ENCODE results near the gene RNU1-2.
"Not testable (repeated sequence)": the region's sequence is repeated elsewhere in the genome, so short reads cannot be mapped to it uniquely, and the experiment has no call there.

RNU1-2 gene

DNA sequence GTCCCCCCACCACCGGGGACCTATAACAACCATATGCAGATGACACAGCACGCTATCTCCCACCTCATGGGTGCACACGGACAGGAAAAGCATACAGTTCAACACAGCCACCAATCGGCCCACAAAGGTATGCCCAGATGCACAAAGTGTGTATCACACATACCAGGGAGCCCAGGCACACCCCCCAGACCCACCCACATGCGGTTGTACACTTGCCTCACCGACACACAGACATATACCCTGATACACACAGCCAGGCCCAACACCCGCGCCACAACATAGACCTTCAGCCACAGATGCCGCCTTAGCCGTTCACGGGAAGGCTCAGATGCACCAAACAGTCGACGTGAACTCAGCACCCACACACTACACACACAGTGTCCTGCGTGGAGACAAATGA, 31.5 kb downstream of the RNU1-2 start:
- no peak for DNase-seq

DNA sequence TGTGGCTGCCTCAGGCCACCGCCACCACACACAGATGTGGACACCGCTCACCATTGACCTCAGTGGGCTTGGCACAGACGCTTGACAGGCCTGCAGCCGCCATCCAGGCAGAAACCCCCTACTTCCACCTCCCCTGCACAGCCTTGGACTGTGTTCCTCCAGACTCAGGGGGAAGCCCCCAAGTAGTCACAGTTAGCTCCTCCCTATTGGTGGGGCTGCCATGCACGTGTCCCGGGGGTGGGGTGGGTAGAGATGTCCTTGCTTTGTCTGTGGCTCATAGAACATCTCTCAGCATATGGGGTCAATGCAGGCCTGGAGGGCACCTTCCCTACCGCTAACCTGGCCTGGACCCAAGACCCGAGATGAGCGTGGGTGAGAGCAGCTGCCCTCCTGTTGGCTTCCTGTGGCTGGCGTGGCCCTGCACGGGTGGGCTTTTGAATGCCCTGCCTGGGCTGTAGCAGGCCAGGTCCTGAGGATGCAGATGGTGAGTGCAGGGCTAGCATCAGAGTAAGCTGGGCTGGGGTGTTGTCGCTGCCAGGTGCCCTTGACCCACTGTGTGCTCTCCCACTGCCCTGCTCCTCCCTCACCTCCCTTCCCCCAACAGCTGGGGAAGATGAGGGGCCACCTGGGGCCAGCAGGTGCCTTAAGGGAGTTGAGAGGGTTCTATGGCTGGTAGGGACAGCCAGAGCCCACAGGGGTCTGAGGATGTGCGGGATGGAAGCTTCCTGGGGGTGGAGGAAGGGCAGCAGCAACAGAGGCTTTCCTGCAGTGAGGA, 32.1 kb downstream of the RNU1-2 start:
- DNase-seq, result no peak

DNA sequence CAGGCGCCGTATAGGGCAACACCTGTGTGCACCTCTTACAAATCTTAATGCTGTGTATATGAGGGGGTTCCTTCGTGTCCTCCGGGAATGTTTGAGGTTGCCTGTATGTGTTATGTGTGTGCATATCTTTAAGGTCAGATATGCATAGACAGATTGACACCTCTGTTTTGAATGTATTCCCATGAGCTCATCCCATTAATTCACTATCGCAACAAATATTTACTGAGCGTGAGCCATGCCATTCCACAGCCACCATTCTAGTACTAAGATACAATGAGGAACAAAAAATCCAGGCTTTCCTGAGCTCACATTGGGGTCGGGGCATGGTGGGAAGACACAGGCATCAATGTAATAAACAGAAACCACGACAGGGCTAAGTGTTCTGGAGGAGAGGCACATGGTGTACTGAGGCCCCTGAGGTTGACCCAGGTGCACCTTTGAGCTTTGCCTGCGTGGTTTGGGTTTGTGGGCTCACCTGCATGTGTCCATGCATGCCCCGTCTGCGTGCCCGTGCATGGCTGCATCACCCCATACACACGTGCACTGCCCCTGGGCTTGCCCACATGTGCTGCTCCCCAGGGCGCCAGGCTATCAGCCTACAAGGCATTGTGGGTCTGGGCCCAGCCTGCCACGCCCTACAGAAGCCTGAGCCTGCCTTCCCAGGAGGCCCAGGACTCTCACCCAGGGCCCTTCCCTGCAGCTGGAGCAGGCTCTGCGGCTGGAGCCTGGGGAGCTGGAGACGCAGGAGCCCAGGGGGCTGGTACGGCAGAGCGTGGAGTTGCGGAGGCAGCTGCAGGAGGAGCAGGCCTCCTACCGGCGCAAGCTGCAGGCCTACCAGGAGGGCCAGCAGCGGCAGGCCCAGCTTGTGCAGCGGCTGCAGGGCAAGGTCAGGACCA, 33.6 kb downstream of the RNU1-2 start:
- DNase-seq, result not testable (repeated sequence)

DNA sequence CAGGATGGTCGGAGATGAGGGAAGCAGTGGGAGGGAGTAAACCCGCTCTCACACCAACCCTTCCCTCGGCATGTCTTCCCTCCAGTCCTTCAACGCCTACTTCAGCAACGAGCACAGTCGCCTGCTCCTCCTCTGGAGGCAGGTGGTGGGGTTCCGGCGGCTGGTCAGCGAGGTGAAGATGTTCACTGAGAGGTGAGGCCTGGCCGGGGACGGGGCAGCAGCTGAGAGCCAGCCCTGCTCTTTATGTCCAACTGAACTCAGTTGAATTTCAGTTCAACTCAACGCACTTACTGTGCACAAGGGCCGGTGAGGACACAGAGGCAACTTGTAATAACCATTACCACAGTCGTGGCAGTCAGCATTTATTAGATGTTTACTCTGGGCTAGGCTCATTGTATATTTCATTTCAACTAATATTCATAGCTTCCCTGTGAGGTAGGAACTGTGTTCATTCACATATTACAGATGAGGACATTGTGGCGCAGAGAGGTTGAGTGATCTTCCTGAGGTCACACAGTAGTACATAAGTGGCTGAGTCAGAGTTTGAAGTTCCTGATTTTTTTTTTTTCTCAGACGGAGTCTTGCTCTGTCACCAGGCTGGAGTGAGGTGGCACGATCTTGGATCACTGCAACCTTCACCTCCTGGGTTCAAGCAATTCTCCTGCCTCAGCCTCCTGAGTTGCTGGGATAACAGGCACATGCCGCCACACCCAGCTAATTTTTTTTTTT, 35.6 kb downstream of the RNU1-2 start:
- not testable (repeated sequence) for DNase-seq

DNA sequence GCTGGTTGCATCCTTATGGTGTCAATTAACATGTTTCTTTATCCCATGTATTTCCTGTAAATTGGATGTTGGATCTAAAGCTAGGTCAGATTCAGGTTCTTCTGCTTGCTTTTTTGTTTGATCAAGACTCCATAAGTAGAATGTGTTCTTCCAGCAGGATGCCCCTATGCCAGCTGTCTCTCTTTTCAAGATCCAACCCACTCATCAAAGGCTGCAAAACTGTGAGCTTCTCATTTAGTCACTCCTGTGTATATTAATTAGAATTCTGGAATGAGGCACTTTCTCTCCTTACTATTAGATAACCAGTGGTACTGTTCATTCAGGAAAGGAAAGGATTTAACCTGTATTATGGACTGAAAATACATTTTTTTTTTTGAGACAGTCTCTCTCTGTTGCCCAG, 38.2 kb downstream of the RNU1-2 start:
- not testable (repeated sequence) for DNase-seq

DNA sequence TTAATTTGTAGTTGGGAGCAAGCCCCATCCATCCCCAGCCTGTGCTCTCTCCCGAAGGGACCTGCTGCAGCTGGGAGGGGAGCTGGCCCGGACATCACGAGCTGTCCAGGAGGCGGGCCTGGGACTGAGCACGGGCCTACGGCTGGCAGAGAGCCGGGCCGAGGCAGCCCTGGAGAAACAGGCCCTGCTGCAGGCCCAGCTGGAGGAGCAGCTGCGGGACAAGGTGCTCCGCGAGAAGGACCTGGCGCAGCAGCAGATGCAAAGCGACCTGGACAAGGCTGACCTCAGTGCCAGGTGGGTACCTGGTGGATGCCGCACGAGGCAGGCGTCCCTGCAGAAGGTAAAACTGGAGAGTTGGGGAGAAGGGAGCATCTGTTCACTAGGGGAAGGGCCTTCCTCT, 40.8 kb downstream of the RNU1-2 start:
- DNase-seq, result not testable (repeated sequence)

DNA sequence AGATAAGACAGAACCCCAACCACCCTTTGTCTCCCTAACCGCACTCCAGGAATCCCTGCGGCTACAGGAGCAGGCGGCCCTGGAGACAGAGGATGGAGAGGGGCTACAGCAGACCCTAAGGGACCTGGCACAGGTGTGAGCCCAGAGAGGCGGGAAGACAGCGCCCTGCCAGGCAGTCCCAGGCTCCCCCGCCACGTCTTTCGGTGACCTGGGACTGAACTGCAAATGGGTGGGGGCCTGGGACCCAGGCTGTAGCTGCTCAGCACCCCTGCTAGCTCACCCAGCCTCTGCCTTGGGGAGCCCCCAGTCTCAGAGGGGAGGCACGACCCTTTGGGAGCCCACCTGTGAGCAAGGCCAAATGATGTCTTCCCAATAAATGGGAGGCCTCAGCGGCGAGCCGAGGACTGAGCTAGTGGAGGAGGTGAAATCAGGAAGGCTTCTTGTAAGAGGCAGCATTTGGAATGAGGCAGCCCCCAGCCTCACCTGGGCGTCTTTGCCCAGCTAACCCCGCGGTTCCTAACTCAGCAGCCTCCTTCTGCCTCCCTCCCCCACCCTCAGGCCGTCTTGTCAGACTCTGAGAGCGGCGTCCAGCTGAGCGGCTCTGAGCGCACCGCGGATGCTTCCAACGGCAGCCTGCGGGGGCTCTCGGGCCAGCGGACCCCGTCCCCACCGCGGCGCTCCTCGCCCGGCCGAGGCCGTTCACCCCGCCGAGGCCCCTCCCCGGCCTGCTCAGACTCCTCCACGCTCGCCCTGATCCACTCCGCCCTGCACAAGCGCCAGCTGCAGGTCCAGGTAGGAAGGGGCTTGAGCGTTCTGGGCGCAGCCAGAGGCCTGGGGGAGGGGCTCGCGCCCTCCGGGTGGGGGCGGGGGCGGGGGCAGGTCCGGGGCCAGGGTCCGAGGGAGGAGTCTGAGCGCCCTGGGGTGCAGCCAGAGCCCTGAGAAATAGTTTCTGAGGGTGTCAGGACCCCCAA, 42.9 kb downstream of the RNU1-2 start:
- DNase-seq, result no peak

DNA sequence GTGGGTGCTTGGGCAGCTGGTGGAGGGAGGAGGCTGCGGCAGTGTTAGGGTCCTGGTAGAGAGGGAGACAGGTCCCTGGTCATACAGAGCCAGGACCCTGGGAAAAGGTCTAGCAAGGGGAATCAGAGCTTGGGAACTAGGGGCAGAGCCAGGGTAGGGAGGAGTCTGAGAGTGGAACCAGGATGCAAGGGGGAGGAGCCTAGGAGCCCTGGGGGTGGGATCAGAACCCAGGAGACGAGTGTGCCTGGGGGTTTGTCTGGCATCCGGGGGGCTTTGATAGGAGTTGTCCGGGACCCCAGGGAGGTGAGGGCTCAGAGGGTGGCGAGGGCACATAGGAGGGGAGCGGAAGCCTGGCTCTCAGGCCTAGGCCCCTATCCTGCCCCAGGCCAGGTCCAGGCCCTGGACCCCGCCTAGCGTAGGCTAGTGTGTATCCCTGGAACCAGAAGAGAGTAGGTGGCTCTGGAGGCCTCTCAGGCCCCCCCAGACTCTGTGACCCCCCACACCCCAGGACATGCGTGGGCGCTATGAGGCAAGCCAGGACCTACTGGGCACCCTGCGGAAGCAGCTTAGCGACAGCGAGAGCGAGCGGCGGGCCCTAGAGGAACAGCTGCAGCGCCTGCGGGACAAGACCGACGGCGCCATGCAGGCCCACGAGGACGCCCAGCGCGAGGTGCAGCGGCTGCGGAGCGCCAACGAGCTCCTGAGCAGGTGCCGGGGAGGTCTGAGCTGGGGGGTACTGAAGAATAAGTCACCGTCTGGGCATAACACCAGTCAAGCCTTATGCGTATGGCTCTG, 43.8 kb downstream of the RNU1-2 start:
- not testable (repeated sequence) for DNase-seq

DNA sequence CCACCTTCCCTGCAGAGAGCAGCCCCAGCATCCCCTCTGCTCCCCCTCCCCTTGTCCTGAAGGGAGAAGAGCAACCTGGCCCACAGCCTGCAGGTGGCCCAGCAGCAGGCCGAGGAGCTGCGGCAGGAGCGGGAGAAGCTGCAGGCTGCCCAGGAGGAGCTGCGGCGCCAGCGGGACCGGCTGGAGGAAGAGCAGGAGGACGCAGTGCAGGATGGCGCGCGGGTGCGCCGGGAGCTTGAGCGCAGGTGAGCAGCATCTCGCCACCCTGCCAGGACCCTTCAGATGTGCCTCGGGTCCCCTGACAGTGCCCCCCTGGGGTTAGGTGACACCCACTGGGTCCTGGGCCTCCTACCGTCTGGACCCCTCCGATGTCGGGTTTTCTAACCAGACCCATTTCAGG, 48.3 kb downstream of the RNU1-2 start:
- DNase-seq, result no peak

DNA sequence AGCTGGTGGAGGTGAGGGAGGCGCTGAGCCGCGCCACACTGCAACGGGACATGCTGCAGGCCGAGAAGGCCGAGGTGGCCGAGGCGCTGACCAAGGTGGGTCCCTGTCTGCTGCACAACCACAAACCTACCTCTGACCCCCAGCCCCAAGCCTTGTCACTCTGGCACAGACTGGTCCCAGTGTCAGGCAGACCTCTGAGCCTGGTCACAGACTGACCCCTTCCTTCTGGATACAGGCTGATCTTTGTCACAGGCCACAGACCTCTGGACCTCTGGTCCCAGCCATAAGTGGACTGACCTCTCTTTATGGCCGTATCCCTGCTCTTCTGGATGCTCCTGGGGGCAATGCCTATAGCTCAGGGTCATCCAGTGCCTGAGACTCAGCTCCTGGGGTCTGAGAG, 49.7 kb downstream of the RNU1-2 start:
- not testable (repeated sequence) for DNase-seq
